ENCODE measurements around the gene ERMN.
A peak's percentile ranks its signal among the peaks of the same experiment; 100 is the strongest.

ERMN gene

DNA sequence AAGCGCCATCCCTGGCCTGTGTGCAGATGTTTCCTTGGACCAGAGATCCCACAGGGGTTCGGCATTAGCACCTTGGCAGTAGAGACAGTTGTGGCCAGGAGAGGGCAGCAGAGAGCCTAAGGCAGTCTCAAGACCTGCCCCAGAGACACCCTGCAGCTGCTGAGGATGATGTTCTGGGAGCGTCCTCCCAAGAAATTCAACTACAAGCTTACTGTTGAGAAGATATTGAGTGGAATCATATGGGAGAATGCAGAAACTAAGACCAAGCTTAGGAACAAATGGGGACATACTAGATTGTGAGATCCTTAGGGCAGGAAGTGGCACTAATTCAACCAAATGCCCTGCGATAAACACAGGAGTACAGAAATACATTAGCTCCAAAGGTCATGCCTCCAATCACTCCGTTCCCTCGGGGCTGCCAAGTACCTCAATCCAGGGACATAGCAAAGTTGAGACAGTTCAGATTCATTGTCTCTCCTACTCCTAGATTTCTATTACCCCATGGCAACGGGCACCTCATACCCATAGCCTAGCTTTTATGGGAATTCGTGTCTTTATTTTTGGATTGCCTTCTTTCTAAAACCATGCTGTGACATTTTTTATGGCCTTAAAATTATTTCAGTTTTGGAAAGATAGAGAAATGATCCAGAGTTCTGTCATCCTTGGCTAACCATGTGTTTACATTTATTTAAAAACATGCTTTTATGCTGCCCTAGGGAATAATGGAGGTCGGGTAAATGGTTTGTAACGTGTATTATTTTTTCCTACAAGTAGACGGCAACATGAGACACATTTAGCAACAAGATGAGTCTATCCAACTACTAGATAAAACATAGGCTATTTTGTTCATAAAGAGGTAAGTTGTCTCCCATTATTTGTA is 2.2 kb upstream of the ERMN start:
- DNase-seq = peak; percentile 61 to 90 (median 80)

- DNase-seq = no peak
Measured at GRCh38 chr2:157327200-157327599, 1.6 kb upstream of the ERMN start.

- no peak for DNase-seq
Measured at GRCh38 chr2:157326698-157327097, 1.1 kb upstream of the ERMN start.

GRCh38 chr2:157324331-157324843 is 1.2 kb downstream of the ERMN start:
- DNase-seq = no peak

- DNase-seq = no peak
Measured at GRCh38 chr2:157322432-157322831, 3.2 kb downstream of the ERMN start.

DNA sequence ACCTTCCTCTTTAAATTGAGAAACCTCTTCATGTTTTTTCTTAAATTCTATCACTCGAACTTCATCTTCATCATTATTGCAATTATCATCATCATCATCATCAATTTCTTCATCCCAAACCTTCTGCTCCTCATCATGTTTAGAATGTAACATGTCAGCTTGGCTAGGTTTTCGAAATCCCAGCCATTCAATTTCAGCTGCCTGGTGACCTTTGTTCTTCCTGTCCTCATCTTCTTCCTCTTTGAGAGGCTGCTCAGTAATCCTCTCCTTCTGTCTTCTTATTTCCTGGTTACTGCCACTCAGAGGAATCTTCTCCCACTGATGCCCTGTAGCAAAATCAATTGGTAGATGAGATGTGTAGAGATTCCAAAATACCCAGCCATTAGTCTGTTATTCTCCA is 4.2 kb downstream of the ERMN start:
- DNase-seq = no peak

- DNase-seq = no peak
Measured at GRCh38 chr2:157320409-157320808, 5.2 kb downstream of the ERMN start.

DNA sequence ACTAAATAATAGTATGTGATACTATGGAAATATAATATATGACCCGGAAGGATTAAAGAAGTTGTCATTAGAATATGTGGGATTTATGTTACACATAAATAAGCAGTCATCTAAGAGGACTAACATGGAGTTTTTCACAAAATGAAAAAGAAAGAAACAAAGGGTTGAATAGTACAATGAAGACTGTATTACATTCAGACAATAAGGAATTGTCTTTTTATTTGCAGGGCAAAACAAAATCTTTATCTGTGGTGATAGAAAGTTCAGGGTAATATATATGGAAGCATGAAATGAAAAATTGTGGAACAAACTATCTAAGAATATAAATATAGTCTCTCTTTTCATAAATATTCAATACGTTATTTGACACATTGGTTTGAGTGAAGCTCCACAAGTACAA is 5.8 kb downstream of the ERMN start:
- DNase-seq = no peak

GRCh38 chr2:157318884-157319283 is 6.7 kb downstream of the ERMN start:
- DNase-seq = no peak

- no peak for DNase-seq
Measured at GRCh38 chr2:157315901-157316300, 9.7 kb downstream of the ERMN start.

DNA sequence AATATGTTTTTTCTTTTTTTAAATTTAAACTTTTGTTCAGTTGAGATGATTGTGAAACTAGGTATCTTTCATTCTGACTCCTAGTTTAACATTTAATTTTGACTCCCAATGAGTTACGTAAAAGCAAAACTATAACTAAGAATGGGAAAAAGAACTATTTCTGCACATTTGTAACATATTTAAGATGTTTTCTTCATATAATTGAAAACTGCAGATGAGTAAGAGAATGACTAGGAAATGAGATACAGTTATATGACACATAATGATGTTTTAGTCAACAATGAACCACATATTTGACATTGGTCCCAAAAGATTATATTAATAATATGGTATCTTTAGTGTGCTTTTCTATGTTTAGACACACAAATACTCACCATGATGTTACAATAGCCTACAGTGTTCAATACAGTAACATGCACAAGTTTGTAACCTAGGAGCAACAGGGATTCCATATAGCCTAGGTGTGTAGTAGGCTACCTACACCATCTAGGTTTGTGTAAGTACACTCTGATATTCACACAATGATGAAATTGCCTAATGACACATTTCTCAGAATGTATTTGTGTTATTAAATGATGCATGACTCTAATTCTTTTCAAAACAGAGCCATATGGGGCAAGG is 12.6 kb downstream of the ERMN start:
- DNase-seq = no peak

GRCh38 chr2:157311706-157312105 is 13.9 kb downstream of the ERMN start:
- no peak for DNase-seq

- DNase-seq = no peak
Measured at GRCh38 chr2:157309878-157310277, 15.7 kb downstream of the ERMN start.

- DNase-seq = peak in 2 of 6 experiments; percentile 12
Measured at GRCh38 chr2:157307021-157307420, 18.6 kb downstream of the ERMN start.

- DNase-seq = no peak
Measured at GRCh38 chr2:157305723-157306110, 19.9 kb downstream of the ERMN start.

GRCh38 chr2:157304811-157305722 is 20.6 kb downstream of the ERMN start:
- no peak for DNase-seq

DNA sequence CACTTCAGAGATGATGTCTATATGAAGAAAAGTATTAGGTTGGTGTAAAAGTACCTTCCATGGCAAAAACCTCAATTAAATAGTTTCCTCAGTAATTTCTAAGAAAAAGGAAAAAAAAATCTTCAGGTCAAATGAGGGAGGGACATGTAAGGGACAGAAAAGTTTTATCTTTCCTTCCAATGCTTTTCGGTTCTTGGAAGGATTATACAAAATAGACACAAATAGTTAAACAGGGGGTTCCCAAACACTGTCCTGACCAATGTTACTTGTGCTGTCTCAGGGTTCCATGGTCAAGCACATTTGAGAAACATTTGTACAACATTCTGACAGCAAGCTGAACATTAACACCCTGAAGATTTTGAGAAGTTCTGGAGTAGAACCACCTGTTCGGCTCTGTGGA is 22.0 kb downstream of the ERMN start:
- no peak for DNase-seq

- DNase-seq = peak in 5 of 6 experiments; percentile 7 to 75 (median 25)
Measured at GRCh38 chr2:157302492-157303099, 23.0 kb downstream of the ERMN start.

DNA sequence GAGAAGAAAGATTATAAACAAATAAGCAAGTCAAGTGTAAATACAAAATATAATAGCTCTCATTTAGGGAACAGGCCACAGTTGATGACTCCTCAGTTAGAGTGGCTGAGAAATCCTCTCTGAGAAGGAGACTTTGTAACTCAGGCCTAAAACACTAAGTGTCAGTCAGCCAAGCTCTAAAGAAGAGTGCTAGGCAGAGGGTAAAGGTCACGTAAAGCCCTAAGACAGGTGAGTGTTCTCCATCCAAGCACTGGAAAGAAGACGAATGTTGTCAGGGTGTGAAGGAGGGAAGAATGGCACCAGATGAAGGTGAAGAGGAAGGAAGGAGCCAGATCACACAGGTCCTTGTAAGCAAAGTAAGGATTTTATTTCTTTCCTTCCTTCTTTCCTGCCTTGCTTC is 24.3 kb downstream of the ERMN start:
- no peak for DNase-seq

DNA sequence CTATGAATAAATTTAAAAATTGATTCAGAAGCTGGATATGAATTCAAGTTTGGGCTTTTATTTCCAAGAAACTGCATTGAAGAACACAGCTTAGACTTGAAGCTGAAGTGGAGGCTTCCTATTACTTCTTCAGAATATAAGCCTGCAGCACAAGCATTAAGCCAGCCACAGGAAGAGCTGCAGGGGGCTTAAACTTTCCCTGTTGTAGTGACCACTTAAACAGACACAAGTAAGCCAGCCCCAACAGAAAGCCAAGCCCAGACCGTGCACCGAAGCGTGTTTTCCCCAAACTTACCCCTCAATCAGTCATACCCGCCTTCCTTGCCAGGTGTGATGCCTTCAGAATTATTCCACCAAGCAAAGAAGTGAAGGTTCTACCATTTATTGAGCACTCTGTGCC is 28.7 kb downstream of the ERMN start:
- DNase-seq = no peak

DNA sequence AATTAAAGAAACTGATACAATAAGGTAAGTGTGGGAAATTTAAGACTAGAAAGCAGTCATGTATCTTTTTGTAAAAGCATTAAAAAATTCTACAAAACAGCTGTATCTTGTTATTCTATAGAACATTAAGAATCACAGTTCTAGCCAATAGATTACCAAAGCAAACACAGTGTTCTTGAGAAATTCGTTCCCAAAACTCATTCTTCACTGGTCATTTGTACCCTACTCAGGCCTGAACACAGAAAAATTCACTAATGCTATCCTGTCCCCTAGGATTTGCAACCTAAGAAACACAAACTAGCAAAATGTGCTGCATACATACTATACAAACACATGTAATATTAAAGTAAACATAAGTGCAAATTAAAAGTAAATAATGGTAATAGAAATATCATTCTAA is 29.1 kb downstream of the ERMN start:
- no peak for DNase-seq

DNA sequence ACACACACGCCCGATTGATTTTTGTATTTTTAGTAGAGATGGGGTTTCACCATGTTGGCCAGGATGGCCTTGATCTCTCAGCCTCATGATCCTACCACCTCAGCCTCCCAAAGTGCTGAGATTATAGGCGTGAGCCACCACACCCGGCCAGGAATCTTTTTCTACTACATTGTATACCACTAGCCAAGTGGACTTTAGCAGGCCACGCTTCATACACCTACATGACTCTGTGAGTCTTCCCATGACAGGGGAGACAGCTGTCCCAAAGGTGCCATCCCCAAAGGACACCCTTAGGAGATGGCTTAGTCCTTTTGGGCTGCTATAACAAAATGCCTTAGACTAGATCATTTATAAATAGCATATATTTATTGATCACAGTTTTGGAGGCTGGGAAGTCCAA is 32.8 kb downstream of the ERMN start:
- DNase-seq = no peak

DNA sequence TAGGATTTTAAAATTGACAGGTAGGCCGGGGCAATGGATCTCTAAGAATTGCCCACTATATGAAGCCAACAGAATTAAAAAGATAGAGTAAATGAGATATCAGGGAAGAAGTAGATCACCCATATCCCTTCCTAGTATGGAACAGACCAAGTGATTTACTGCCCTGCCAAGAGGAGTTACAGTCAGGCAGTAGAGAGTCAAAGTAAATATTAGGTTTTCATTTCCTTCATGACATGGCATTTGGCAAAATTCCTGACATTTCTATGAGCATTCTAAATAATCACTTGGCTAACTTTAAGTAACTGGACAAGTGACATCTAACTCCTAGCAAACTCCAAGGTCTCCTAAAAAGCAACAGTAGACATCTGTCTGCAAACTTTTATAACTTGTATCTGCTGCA is 34.6 kb downstream of the ERMN start:
- no peak for DNase-seq
